AG08395 (cell line): Measurements from ENCODE around the gene ALOX5AP.
A peak's percentile ranks its signal among the peaks of the same experiment; 100 is the strongest.

ENCODE experiments used
- DNase-seq: peaks from one replicate; pipeline ENCODE4 v3.0.0; 2012; ENCODE audit warnings: mixed read lengths, low spot score

The ALOX5AP gene

GRCh38 chr13:30797847-30798535 is 62.6 kb downstream of the ALOX5AP start:
- no peak for DNase-seq

- no peak for DNase-seq
Observed at GRCh38 chr13:30798776-30799355, 63.5 kb downstream of the ALOX5AP start.

- no peak for DNase-seq
Observed at GRCh38 chr13:30799356-30799824, 64.0 kb downstream of the ALOX5AP start.

GRCh38 chr13:30800107-30800506 is 64.8 kb downstream of the ALOX5AP start:
- no peak for DNase-seq

GRCh38 chr13:30802501-30802900 is 67.2 kb downstream of the ALOX5AP start:
- DNase-seq = no peak

- DNase-seq = peak; percentile 80
Observed at GRCh38 chr13:30802953-30803478, 67.7 kb downstream of the ALOX5AP start.

GRCh38 chr13:30803749-30804148 is 68.4 kb downstream of the ALOX5AP start:
- DNase-seq = no peak

- no peak for DNase-seq
Observed at GRCh38 chr13:30804474-30804873, 69.1 kb downstream of the ALOX5AP start.

- no peak for DNase-seq
Observed at GRCh38 chr13:30805132-30805537, 69.8 kb downstream of the ALOX5AP start.

GRCh38 chr13:30805603-30806011 is 70.3 kb downstream of the ALOX5AP start:
- DNase-seq = no peak

GRCh38 chr13:30806784-30807183 is 71.4 kb downstream of the ALOX5AP start:
- DNase-seq = peak; percentile 77

- no peak for DNase-seq
Observed at GRCh38 chr13:30807392-30807791, 72.0 kb downstream of the ALOX5AP start.

- no peak for DNase-seq
Observed at GRCh38 chr13:30808600-30808999, 73.3 kb downstream of the ALOX5AP start.

- no peak for DNase-seq
Observed at GRCh38 chr13:30809787-30810186, 74.4 kb downstream of the ALOX5AP start.

- no peak for DNase-seq
Observed at GRCh38 chr13:30810261-30810701, 74.9 kb downstream of the ALOX5AP start.

- DNase-seq = no peak
Observed at GRCh38 chr13:30810801-30811200, 75.5 kb downstream of the ALOX5AP start.
